Activated CD8-positive, alpha-beta memory T cell treated with anti-CD3 and anti-CD28 coated beads, Interleukin-2, amount 50 U/mL, for 1 hour (primary cell): ENCODE data around the gene PRR15L.
"Not testable (repeated sequence)": the region's sequence is repeated elsewhere in the genome, so short reads cannot be mapped to it uniquely, and the experiment has no call there.

ENCODE experiments used
- DNase-seq: peaks from one replicate; pipeline ENCODE4 v3.0.0-alpha.2; 2020; ENCODE audit errors: extremely low read depth

Gene PRR15L

GRCh38 chr17:47935468-47935867, 22.2 kb downstream of the PRR15L start:
- not testable (repeated sequence) for DNase-seq

- no peak for DNase-seq
Observed at GRCh38 chr17:47934856-47935255, 22.8 kb downstream of the PRR15L start.

GRCh38 chr17:47931848-47932247, 25.8 kb downstream of the PRR15L start:
- DNase-seq, result no peak

- no peak for DNase-seq
Observed at GRCh38 chr17:47929218-47930000, 28.3 kb downstream of the PRR15L start.

- DNase-seq, result no peak
Observed at GRCh38 chr17:47928415-47928814, 29.3 kb downstream of the PRR15L start.

GRCh38 chr17:47927821-47928400, 29.8 kb downstream of the PRR15L start:
- DNase-seq, result no peak

- no peak for DNase-seq
Observed at GRCh38 chr17:47925678-47925988, 32.0 kb downstream of the PRR15L start.

- no peak for DNase-seq
Observed at GRCh38 chr17:47924785-47925677, 32.7 kb downstream of the PRR15L start.

- DNase-seq, result not testable (repeated sequence)
Observed at GRCh38 chr17:47919889-47920288, 37.8 kb downstream of the PRR15L start.

GRCh38 chr17:47918991-47919390, 38.7 kb downstream of the PRR15L start:
- DNase-seq, result no peak

GRCh38 chr17:47918006-47918405, 39.7 kb downstream of the PRR15L start:
- no peak for DNase-seq

GRCh38 chr17:47917581-47917980, 40.1 kb downstream of the PRR15L start:
- no peak for DNase-seq

- no peak for DNase-seq
Observed at GRCh38 chr17:47916489-47917208, 41.0 kb downstream of the PRR15L start.

GRCh38 chr17:47915776-47916398, 41.8 kb downstream of the PRR15L start:
- no peak for DNase-seq

- DNase-seq, result no peak
Observed at GRCh38 chr17:47914306-47914948, 43.3 kb downstream of the PRR15L start.

GRCh38 chr17:47913050-47913449, 44.6 kb downstream of the PRR15L start:
- DNase-seq, result no peak

- no peak for DNase-seq
Observed at GRCh38 chr17:47907932-47908562, 49.6 kb downstream of the PRR15L start.

- no peak for DNase-seq
Observed at GRCh38 chr17:47906443-47906842, 51.2 kb downstream of the PRR15L start.

GRCh38 chr17:47905221-47905733, 52.4 kb downstream of the PRR15L start:
- DNase-seq, result no peak

- no peak for DNase-seq
Observed at GRCh38 chr17:47902039-47902744, 55.5 kb downstream of the PRR15L start.
